HUDEP-2 (cell line): Measurements from ENCODE around the gene GTF2H1.
"Not testable (repeated sequence)": the region's sequence is repeated elsewhere in the genome, so short reads cannot be mapped to it uniquely, and the experiment has no call there.

Source experiments
- DNase-seq, 76 experiments: peaks; one replicate each; lab custom pipeline; 2025; ENCODE audit not compliant: unreplicated experiment in 76 of 76; lab: John Stamatoyannopoulos, UW

Gene GTF2H1

GRCh38 chr11:18372201-18372600 is 49.8 kb downstream of the GTF2H1 start:
- DNase-seq, result no peak

- no peak for DNase-seq
Measured at GRCh38 chr11:18374956-18375355, 52.6 kb downstream of the GTF2H1 start.

- DNase-seq, result no peak
Measured at GRCh38 chr11:18375941-18376340, 53.6 kb downstream of the GTF2H1 start.

GRCh38 chr11:18379201-18379600 is 56.8 kb downstream of the GTF2H1 start:
- no peak for DNase-seq

- peak in 14 of 76 experiments; percentile 2 to 37 (median 14) for DNase-seq
Measured at GRCh38 chr11:18383388-18384156, 61.2 kb downstream of the GTF2H1 start.

- no peak for DNase-seq
Measured at GRCh38 chr11:18384157-18384641, 61.8 kb downstream of the GTF2H1 start.

GRCh38 chr11:18390088-18390487 is 67.7 kb downstream of the GTF2H1 start:
- no peak for DNase-seq

GRCh38 chr11:18392434-18393321 is 70.3 kb downstream of the GTF2H1 start:
- DNase-seq, result no peak

GRCh38 chr11:18393581-18394274 is 71.4 kb downstream of the GTF2H1 start:
- peak in 10 of 76 experiments; percentile 15 to 54 (median 46) for DNase-seq

GRCh38 chr11:18394275-18394927 is 72.0 kb downstream of the GTF2H1 start, which contains the start of gene LDHA:
LDHA (plus strand) TSS chr11:18394563; CDS start chr11:18396843, 2,280 bp downstream.
- DNase-seq, result peak; percentile 50 to 98 (median 92)

- peak in 9 of 76 experiments; percentile 9 to 58 (median 38) for DNase-seq
Measured at GRCh38 chr11:18394928-18395734, 72.8 kb downstream of the GTF2H1 start.

GRCh38 chr11:18395735-18396504 is 73.6 kb downstream of the GTF2H1 start:
- peak; percentile 14 to 100 (median 98) for DNase-seq

GRCh38 chr11:18397921-18398320 is 75.6 kb downstream of the GTF2H1 start:
- no peak for DNase-seq

- not testable (repeated sequence) for DNase-seq
Measured at GRCh38 chr11:18401077-18401476, 78.7 kb downstream of the GTF2H1 start.

GRCh38 chr11:18404062-18404461 is 81.7 kb downstream of the GTF2H1 start:
- DNase-seq, result no peak

- not testable (repeated sequence) for DNase-seq
Measured at GRCh38 chr11:18407400-18407799, 85.0 kb downstream of the GTF2H1 start.

GRCh38 chr11:18408558-18409291 is 86.4 kb downstream of the GTF2H1 start:
- DNase-seq, result peak in 1 of 76 experiments; percentile 9

GRCh38 chr11:18416459-18416858 is 94.1 kb downstream of the GTF2H1 start:
- no peak for DNase-seq
